Activated naive CD4-positive, alpha-beta T cell treated with Interleukin-2 at 50 U/mL for 16 hours (primary cell): ENCODE measurements around the gene PTHLH.

Source experiments
- DNase-seq: peaks from one replicate; pipeline ENCODE4 v3.0.0-alpha.2; 2020

PTHLH gene

DNA sequence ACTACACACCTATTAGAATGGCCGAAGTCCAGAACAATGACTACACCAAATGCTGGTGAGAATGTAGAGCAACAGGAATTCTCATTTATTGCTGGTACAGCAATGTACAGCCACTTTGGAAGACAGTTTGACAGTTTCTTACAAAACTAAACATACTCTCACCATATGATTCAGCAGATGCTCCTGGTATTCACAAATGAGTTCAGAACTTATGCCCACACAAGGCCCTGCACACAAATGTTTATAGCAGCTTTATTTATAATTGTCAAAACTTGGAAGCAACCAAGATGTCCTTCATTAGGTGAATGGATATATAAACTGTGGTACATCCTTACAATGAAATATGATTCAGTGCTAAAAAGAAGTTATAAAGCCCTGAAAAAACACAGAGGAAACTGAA lies 38.3 kb downstream of the PTHLH start:
- DNase-seq: no peak

DNA sequence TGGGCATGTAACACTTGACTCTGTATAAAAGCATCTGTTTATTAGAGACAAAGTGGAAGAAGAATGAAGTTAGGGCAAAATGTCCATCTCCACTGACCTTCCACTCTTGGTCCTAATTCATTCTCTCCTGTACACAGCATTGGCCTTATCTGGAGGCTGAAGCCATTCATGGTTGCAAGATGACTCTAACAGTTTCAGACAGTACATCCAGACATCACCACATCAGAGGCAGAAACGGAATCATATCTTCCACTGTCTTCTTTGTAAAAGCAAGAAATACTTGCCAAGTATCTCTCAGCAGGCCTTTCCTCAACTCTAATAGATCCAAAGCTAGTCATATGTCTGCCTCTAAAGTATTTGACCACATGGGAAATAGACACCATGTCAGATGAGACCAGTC lies 41.1 kb downstream of the PTHLH start:
- no peak for DNase-seq

DNA sequence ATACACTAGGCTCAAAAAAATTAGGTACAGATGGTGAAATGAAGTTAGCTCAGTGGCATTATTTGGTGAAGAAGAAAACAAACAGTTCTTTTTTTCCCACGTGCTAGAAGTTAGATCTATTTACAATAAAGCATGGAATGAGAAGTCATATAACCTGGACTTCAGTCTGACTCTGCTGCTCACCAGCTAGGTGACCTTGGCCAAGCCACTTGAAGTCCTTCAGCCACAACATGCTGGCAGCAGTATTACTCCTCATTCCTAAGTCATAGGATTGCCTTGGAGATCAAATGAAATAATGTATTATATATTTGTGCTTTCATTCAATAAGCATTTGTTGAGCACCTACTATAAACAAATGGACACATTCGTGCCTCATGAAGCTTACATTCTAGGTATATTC lies 45.2 kb downstream of the PTHLH start:
- no peak for DNase-seq

DNA sequence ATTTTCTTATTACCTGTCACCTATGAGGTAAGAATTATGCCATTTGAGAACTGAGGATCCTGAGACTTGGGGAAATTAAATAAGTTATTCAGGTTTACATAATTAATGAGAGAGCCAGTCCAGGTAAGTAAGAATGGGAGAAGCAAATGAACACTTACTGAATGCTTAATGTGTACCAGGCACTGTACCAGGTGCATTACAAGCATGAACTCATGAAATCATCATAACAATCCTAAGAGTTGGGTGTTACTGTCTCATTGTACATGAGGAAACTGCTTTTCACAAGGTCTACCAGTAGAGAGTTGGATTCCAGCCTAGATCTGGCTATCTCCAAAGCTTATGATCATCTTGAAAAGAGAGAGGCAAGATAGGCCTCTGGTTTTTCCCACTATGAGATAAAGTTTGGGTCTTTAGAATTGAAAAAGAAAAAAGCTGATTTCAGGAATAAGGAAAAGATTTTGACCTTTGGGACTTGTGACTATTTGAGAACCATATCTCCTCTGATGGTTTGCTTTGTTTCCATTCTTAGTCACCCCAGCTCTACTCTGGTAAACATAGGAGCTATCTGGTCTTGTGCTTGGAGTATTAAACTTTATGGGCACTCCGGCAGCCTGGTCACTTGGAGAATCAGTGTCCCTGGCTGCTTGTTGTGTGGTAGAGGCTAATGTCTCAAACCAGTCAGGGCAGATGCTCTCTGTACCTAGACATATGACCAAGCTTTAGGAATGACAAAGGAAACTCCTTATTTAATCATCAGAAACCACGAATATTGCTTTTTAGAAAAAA lies 48.0 kb downstream of the PTHLH start:
- no peak for DNase-seq

DNA sequence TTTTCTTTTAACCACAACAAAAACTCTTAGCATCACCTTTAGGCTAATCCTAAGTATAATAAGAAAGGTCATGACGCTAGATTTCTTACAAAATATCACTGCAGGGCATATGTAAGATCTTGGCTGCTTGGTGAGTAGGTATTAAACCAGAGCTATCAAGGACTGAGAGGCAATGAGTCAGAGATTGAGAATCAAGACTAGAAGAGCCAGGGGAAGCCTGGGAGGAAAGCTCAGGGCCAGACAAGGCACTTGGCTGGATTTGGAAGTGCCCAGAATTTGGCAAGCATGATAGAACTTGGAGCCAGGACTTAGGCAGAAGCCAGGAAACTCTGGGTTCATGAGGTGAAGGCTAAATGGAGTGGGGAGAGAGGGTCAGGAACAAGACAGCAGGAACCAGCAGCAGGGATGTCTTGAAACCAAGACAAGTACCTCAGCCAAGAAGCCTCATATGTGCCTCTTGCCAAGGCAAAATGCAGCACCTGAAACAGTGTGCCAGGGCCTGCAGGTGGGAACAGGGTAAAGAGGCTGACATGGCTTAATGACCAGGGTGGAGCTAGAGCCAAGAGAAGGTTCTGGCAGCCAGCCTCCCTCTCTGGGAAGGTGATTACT lies 49.9 kb downstream of the PTHLH start:
- no peak for DNase-seq

DNA sequence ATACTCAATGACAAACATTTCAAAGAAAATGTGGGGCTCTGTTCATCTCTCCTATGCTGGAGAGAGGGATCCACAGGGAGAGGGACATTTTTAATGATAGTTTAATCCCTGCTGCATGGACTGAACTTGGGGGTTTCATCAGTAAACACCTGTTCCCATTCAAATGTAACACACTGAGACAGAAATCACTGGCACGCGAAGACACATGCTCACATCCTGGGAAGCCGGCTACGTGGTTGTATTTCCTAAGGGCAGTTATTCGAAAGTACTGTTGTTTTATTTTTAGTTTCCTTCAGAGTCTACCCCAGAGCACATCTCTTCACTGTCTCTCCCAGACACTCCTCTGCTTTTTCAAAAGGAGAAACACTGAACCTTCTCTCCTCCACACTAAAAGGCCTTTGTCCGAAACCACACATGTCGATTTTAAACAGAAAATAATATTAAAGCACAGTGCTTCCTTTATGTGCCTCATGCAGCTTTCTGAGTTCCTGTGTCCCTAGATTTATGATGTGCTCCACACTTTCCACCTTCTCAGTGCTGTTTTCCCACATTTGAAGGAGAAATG lies 52.8 kb downstream of the PTHLH start:
- DNase-seq: no peak

DNA sequence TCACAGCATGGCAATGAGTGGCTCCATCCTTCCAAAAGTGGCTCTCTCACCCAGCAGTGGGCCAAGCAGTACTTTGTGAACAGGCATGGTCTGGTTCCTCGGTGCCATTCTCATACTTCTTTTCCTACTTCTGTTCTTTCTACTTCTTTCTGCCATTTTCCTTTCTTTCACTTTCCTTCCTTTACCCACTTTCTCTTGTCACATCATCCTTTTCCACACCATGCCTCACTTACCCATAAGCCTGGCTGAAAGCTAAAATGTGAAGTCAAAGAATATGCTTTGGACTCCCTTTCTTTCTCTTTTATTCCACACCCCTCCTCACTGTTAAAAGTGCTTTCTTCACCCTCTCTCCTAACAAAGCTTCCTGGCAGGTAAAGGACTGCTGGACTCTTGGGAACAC lies 57.0 kb downstream of the PTHLH start:
- DNase-seq: no peak

DNA sequence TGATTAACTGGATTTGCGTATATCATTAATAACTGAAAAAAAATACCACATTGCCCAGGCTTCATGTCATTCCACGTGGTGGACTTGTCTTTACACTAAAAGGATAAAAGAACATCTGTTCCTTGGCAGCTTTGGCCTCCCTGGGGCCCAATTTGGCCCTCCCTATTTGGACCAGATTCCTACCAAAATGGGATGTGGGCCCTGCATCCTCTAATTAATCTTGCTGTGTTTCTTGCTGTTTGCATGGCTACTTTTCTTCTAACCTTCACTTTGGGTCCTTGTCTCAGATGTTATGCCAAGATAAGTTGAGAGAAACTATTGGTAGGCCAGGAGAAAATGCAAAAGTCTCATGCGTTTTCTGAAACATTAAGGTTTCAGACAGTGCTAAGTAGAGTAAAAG lies 57.5 kb downstream of the PTHLH start:
- DNase-seq: no peak

DNA sequence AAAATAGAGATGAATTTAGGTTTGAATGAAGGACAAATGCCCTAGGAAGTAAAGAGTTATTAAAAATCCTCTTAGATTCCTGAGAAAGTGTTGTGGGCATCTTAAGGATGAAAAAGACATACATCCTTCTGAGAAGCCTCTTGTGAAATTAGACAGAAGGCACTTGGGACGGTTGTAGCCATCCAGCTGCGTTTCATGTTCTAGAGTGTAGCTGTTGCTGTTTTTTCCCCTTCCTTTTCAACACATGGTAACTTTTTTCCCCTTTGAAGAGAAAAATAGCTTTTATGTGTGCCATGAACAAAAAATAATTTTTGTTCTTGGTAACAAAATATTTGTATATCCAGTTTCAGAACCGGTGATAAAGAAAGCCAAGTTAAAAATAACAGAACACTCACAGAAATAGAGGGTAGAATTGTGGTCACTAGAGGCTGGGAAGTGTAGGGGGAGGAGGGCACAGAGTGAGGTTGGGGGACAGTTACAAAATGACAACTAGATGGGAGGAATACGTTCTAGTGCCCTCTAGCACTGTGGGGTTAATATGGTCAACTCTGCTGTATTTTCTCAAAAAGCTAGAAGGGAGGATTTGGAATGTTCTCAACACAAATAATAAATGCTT lies 58.4 kb downstream of the PTHLH start:
- DNase-seq: no peak

DNA sequence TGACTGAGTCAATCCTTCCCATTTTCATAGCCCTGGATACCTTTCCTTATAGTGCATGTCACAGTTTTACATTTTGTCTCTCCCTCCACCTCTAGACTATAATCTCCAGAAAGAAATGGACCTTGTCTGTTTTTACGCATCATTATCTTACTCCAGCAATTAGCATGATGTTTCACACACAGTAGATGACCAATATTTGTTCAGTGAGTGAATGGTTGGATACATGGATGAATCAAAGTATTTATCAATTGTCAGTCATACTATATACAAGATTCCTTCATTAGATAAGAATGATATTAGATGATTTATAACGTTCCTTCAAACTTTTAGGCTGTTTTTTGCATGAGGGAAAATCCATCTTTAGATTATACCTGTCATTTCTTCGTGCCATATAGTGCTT lies 61.1 kb downstream of the PTHLH start:
- no peak for DNase-seq
